HUES48 (cell line): ENCODE data around the gene TMEM259.

Experiments used
- H3K27ac ChIP-seq: one replicate; pipeline ENCODE4 v1.7.0; 2013; ENCODE audit warnings: low read depth, low read length, inconsistent platforms
- H3K27me3 ChIP-seq: 2 replicates; pipeline ENCODE4 v1.6.1; 2013; ENCODE audit warnings: mild to moderate bottlenecking, low read length; ENCODE audit not compliant: control insufficient read depth, insufficient read depth
- H3K36me3 ChIP-seq: 2 replicates; pipeline ENCODE4 v1.6.1; 2013; ENCODE audit warnings: low read length; ENCODE audit not compliant: control insufficient read depth, insufficient read depth
- H3K4me1 ChIP-seq: 2 replicates; pipeline ENCODE4 v1.6.1; 2013; ENCODE audit warnings: mild to moderate bottlenecking, low read length; ENCODE audit not compliant: control insufficient read depth, insufficient read depth
- H3K4me3 ChIP-seq: 2 replicates; pipeline ENCODE4 v1.5.1; 2013; ENCODE audit warnings: mild to moderate bottlenecking, low read depth, low read length
- H3K9ac ChIP-seq: 2 replicates; pipeline ENCODE4 v1.6.1; 2013; ENCODE audit warnings: mild to moderate bottlenecking, low read depth, low read length, moderate library complexity
- H3K9me3 ChIP-seq: 2 replicates; pipeline ENCODE4 v1.6.1; 2013; ENCODE audit warnings: low read length; ENCODE audit not compliant: control insufficient read depth, insufficient read depth

TMEM259 gene

GRCh38 chr19:1046117-1046626, 25.2 kb upstream of the TMEM259 start:
- H3K4me1 ChIP-seq = no peaks in the 10 kb centered on the region
- H3K9ac ChIP-seq = no peak overlapping the region
- no peaks in the 10 kb centered on the region for H3K27me3 ChIP-seq
- H3K9me3 ChIP-seq = no peaks in the 10 kb centered on the region
- H3K4me3 ChIP-seq = no peak overlapping the region
- no peaks in the 10 kb centered on the region for H3K36me3 ChIP-seq
- H3K27ac ChIP-seq = no peak overlapping the region

GRCh38 chr19:1045247-1045603, 24.3 kb upstream of the TMEM259 start:
- Histone ChIP-seq H3K4me3 (no peak overlapping the region), H3K27me3 (no peaks in the 10 kb centered on the region), H3K27ac (no peak overlapping the region), H3K9me3 (no peaks in the 10 kb centered on the region), H3K36me3 (no peaks in the 10 kb centered on the region), H3K4me1 (0 out of 2 replicates have a peak, but pooled peaks cover 3% of the 10 kb centered on the region), H3K9ac (no peak overlapping the region)

- Histone ChIP-seq H3K27ac (no peak overlapping the region), H3K4me1 (0 out of 2 replicates have a peak, but pooled peaks cover 6% of the 10 kb centered on the region), H3K36me3 (peaks cover 11% of the 10 kb centered on the region), H3K27me3 (no peaks in the 10 kb centered on the region), H3K9me3 (no peaks in the 10 kb centered on the region), H3K4me3 (no peak overlapping the region), H3K9ac (no peak overlapping the region)
These were observed 22.0 kb upstream of the TMEM259 start for GRCh38 chr19:1042689-1043511.

DNA sequence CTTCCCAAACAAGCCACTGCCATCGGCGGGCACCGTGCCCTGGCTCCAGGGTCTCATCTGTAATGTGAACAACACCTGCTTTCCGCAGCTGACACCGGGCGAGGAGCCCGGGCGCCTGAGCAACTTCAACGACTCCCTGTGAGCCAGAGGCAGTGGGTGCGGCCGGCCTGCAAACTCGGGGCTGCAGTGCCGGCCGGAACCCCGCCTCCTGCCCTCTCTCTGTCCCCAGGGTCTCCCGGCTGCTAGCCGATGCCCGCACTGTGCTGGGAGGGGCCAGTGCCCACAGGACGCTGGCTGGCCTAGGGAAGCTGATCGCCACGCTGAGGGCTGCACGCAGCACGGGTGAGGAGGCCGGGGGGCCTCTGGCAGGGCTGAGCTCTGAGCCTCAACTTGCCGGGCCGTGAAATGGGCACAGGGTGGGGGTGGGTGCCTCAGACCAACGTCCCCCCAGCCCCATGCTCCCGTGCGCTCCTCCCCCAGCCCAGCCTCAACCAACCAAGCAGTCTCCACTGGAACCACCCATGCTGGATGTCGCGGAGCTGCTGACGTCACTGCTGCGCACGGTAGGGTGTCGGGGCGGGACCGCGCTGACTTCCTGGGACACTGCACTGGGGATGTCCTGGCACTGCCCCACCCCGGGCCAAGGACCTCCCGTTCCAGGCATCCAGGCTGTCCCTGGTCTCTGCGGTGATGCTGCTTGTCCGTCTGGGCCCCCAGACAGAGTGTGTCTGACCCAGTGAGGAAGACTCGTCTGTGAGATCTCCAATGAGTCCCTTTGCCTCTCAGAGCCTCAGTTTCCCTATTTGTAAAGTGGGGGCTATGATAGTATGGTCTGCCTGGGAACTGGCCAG, 21.1 kb upstream of the TMEM259 start:
- Histone ChIP-seq H3K27me3 (no peaks in the 10 kb centered on the region), H3K9ac (no peak overlapping the region), H3K4me1 (0 out of 2 replicates have a peak, but pooled peaks cover 6% of the 10 kb centered on the region), H3K27ac (no peak overlapping the region), H3K36me3 (peaks cover 18% of the 10 kb centered on the region), H3K9me3 (no peaks in the 10 kb centered on the region), H3K4me3 (no peak overlapping the region)

- Histone ChIP-seq H3K27me3 (no peaks in the 10 kb centered on the region), H3K9ac (no peak overlapping the region), H3K36me3 (peaks cover 23% of the 10 kb centered on the region), H3K4me1 (0 out of 2 replicates have a peak, but pooled peaks cover 6% of the 10 kb centered on the region), H3K9me3 (no peaks in the 10 kb centered on the region), H3K27ac (no peak overlapping the region), H3K4me3 (peak overlapping the region; percentile 74; the same call in 1 of the 2 replicates)
These were observed 20.4 kb upstream of the TMEM259 start for GRCh38 chr19:1041272-1041834.

GRCh38 chr19:1040476-1041271, 19.8 kb upstream of the TMEM259 start:
- H3K9me3 ChIP-seq = no peaks in the 10 kb centered on the region
- H3K27me3 ChIP-seq = no peaks in the 10 kb centered on the region
- peaks cover 30% of the 10 kb centered on the region for H3K36me3 ChIP-seq
- H3K4me3 ChIP-seq = peak overlapping the region; percentile 74
- peak overlapping the region; percentile 48 for H3K9ac ChIP-seq
- peak overlapping the region; percentile 69 for H3K27ac ChIP-seq
- 0 out of 2 replicates have a peak, but pooled peaks cover 6% of the 10 kb centered on the region for H3K4me1 ChIP-seq

DNA sequence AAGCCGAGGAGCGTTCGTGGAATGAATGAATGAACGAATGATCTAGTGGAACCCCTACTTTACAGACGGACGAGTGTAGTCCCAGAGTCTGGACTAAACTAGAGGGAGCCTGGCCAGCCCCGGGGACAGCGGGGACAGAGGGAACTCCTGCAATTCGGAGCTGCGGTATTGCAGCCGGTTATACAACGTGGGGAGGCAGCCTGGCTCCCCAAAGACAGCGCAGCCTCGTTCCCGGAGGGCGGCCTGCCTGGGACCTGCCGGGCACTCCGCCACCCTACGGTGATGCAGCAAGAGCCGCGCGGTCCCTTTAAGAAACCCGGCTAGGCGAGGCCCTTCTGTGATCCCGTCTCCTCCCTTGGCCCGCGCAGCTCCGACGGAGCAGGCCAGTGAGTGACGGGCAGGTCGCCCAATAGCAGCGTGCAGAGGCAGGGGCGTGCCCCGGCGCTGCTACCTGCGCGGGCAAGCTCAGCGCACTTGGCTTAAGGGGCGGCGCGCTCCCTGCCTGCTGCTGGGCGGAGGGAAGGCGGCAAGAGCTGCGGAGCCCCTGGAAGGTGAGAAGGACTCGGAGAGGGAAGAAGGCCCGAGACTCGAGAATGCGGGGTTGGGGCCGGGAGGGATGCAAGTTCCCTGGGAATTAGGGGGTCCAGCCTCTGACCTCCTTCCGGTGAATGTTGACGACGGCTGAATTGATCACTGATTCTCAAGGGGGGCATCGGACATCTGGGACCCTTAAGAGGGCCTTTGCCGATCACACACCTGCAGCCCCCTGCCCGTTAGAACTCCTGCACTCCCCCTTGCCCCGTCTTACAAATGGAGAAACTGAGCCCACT, 18.9 kb upstream of the TMEM259 start, which contains the start of gene ABCA7:
Gene ABCA7, plus strand, starts transcription at position 462 of the 830 bp plus-strand sequence. CDS start 1,255 bp downstream, outside the sequence.
- Histone ChIP-seq H3K27me3 (no peaks in the 10 kb centered on the region), H3K4me1 (0 out of 2 replicates have a peak, but pooled peaks cover 6% of the 10 kb centered on the region), H3K27ac (peak within 1 kb of the TSS; percentile 72), H3K36me3 (peaks cover 36% of the 10 kb centered on the region), H3K9me3 (no peaks in the 10 kb centered on the region), H3K9ac (peak within 1 kb of the TSS; percentile 48), H3K4me3 (peak within 1 kb of the TSS; percentile 74)

- H3K4me1 ChIP-seq = 0 out of 2 replicates have a peak, but pooled peaks cover 6% of the 10 kb centered on the region
- H3K27me3 ChIP-seq = no peaks in the 10 kb centered on the region
- H3K4me3 ChIP-seq = peak overlapping the region; percentile 34; the same call in 1 of the 2 replicates
- peaks cover 36% of the 10 kb centered on the region for H3K36me3 ChIP-seq
- H3K9ac ChIP-seq = peak overlapping the region; percentile 5; the same call in 1 of the 2 replicates
- H3K9me3 ChIP-seq = no peaks in the 10 kb centered on the region
- peak overlapping the region; percentile 72 for H3K27ac ChIP-seq
These were observed 18.2 kb upstream of the TMEM259 start for GRCh38 chr19:1038978-1039645.

DNA sequence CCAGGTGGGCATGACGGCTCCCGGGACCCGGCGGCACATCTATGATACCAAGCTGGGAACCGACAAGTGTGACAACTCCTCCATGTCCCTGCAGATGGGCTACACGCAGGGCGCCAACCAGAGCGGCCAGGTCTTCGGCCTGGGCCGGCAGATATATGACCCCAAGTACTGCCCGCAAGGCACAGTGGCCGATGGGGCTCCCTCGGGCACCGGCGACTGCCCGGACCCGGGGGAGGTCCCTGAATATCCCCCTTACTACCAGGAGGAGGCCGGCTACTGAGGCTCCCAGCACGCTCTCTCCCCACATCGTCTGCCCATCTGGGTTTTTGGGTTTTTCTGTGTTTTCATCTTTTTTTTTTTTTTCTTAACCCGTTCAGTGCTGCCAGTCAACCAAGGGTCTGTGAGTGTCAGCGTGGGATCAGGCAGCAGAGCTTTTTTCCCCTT, 16.7 kb upstream of the TMEM259 start:
- no peaks in the 10 kb centered on the region for H3K9me3 ChIP-seq
- no peak overlapping the region for H3K9ac ChIP-seq
- no peak overlapping the region for H3K4me3 ChIP-seq
- 0 out of 2 replicates have a peak, but pooled peaks cover 6% of the 10 kb centered on the region for H3K4me1 ChIP-seq
- H3K27me3 ChIP-seq = no peaks in the 10 kb centered on the region
- no peak overlapping the region for H3K27ac ChIP-seq
- peaks cover 44% of the 10 kb centered on the region for H3K36me3 ChIP-seq
